Natural killer cell (primary cell): ENCODE data around the gene PPP2R1A. TPM values are rescaled to one million over a fixed set of nuclear protein-coding genes. Genes with fewer than 3 reads are reported as not detected.

Experiments used
- ATAC-seq, 3 donors: fragments of 150-1000 bp in 2 of 3; fragments of 200-7000 bp in 1 of 3; cut with Tn5 transposase; 1 replicate in 1 of 3; 2 replicates in 2 of 3; pipeline ENCODE4 v1.10.0; 2021; ENCODE audit warnings: mild to moderate bottlenecking in 2 of 3, moderate library complexity in 2 of 3
- DNase-seq, 2 donors: peaks; one replicate each; pipeline versions ENCODE4 v3.0.0 to v3.0.0-alpha.2; 2013 to 2021; ENCODE audit warnings: mixed read lengths in 1 of 2
- H3K27ac ChIP-seq: one replicate; pipeline ENCODE4 v1.5.1; 2013; ENCODE audit warnings: mild to moderate bottlenecking, low read length
- H3K27me3 ChIP-seq: one replicate; pipeline ENCODE4 v1.6.1; 2013; ENCODE audit warnings: low read length; ENCODE audit not compliant: control insufficient read depth, insufficient read depth
- H3K36me3 ChIP-seq: one replicate; pipeline ENCODE4 v1.6.1; 2013; ENCODE audit warnings: low read length; ENCODE audit not compliant: control insufficient read depth, insufficient read depth
- H3K4me1 ChIP-seq: one replicate; pipeline ENCODE4 v1.6.1; 2013; ENCODE audit warnings: low read length; ENCODE audit not compliant: control insufficient read depth, insufficient read depth
- H3K4me3 ChIP-seq: one replicate; pipeline ENCODE4 v1.5.1; 2013; ENCODE audit warnings: low read length
- H3K9me3 ChIP-seq: one replicate; pipeline ENCODE4 v1.6.1; 2013; ENCODE audit warnings: low read length; ENCODE audit not compliant: control insufficient read depth, insufficient read depth
- H3K27ac Mint-ChIP-seq, 2 donors: one replicate each; pipeline ENCODE4 v1.8.0; 2022; ENCODE audit warnings: mild to moderate bottlenecking in 2 of 2, mixed read lengths in 2 of 2, moderate library complexity in 1 of 2
- H3K27me3 Mint-ChIP-seq, 2 donors: one replicate each; pipeline ENCODE4 v1.8.0; 2022; ENCODE audit warnings: low read depth in 2 of 2, mixed read lengths in 2 of 2
- H3K36me3 Mint-ChIP-seq: one replicate; pipeline ENCODE4 v1.8.0; 2022; ENCODE audit warnings: mixed read lengths
- H3K4me1 Mint-ChIP-seq, 2 donors: one replicate each; pipeline ENCODE4 v1.8.0; 2022; ENCODE audit warnings: mixed read lengths in 2 of 2
- H3K4me3 Mint-ChIP-seq: one replicate; pipeline ENCODE4 v1.8.0; 2022; ENCODE audit warnings: mild to moderate bottlenecking, moderate library complexity, mixed read lengths
- H3K9me3 Mint-ChIP-seq, 2 donors: one replicate each; pipeline ENCODE4 v1.8.0; 2022; ENCODE audit warnings: mixed read lengths in 2 of 2
- WGBS: methylation state at CpG from one replicate; pipeline ENCODE4 v1.1.7; 2013; ENCODE audit warnings: missing lambda C conversion rate; ENCODE audit not compliant: insufficient coverage; 5-methylcytosine and 5-hydroxymethylcytosine counted together
- intact Hi-C: fragments of 100-400 bp; cut with micrococcal nuclease; formaldehyde crosslinking; loops from one replicate; pipeline ENCODE4 v1.14.2; 2022
- total RNA-seq, 4 donors: library from RNA; stranded (reverse); fragments of 120-200 nt in 1 of 4; gene quantifications; one replicate each; pipeline versions ENCODE4 v1.2.3 to v1.2.4, GENCODE V29; 2013 to 2022
- TF ChIP-seq, protein P1 (sequence below): fragments of 200-600 bp; IDR thresholded peaks from one replicate; pipeline ENCODE4 v1.8.0; 2022; ENCODE audit warnings: antibody characterized with exemption

The PPP2R1A gene
- total RNA-seq, 3 donors from 2014 or later (not counting 1 experiment from before 2014, with no cell fraction given) = 221 to 256 (median 232) TPM

DNA sequence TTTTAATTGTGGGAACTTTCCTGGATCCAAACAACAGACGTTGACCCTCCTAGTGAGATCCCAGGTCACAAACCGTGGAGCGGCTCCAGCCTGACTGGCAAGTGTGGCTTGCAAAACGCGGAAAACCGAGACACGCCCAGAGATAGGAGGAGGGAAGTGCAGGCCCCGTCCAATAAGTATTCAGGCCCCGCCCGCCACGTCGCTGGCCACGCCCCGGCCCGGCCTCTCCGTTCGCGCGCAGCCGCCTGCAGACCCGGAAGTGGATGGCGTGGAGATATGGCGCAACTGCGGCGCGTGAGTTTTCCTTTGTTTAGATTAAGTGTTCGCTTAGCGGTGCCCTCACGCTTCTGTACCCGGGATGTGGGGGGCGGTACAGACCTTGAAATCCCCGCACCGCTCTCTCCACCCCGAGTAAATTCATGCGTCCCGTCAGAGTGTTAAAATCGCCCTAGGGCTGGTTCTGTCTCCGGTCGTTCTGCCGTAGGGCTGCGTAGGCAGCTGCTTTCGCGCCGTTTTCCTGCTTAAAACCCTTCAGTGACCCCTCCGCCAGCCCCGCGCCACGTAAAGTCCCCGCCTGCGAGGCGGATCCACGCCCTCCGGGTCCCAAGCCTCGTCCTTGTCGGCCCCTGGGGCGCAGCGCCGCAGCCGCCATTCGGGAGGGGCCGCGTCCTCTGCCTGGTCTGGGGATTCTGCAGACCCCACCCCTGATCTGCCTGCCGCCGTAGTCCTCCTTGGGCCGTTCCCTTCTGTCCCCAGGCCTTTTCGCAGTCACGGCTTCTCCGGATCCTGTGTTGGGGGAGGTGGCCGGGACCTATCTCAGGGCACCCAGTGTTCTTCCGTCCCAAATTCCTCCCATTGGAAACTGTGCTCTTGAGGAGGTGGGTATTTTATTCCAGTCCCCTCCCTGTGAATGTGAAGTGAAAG is 79.7 kb downstream of the PPP2R1A start, which contains the start of gene ZNF766:
TSS of gene ZNF766 (plus strand) at position 250 of the 924 bp plus-strand sequence. CDS start at position 277, 27 bp downstream.
- H3K36me3 ChIP-seq = peaks cover 5% of the 10 kb centered on the region
- H3K27me3 ChIP-seq = no peaks in the 10 kb centered on the region
- ATAC-seq (peak; percentile 98 to 100 (median 98)), DNase-seq (peak; percentile 96 to 98)
- H3K4me3 ChIP-seq = peak within 1 kb of the TSS; percentile 98
- intact Hi-C loops = loop anchor here (2.0 kb wide), 1 partner anchor 27 kb away; the partner anchor contains the start of gene ZNF480
- H3K27ac ChIP-seq = peak within 1 kb of the TSS; percentile 98
- H3K36me3 Mint-ChIP-seq = no peaks in the 10 kb centered on the region
- no peaks in the 10 kb centered on the region for H3K27me3 Mint-ChIP-seq
- H3K9me3 ChIP-seq = no peaks in the 10 kb centered on the region
- TF ChIP-seq, protein P1, sequence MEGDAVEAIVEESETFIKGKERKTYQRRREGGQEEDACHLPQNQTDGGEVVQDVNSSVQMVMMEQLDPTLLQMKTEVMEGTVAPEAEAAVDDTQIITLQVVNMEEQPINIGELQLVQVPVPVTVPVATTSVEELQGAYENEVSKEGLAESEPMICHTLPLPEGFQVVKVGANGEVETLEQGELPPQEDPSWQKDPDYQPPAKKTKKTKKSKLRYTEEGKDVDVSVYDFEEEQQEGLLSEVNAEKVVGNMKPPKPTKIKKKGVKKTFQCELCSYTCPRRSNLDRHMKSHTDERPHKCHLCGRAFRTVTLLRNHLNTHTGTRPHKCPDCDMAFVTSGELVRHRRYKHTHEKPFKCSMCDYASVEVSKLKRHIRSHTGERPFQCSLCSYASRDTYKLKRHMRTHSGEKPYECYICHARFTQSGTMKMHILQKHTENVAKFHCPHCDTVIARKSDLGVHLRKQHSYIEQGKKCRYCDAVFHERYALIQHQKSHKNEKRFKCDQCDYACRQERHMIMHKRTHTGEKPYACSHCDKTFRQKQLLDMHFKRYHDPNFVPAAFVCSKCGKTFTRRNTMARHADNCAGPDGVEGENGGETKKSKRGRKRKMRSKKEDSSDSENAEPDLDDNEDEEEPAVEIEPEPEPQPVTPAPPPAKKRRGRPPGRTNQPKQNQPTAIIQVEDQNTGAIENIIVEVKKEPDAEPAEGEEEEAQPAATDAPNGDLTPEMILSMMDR = no peak
- WGBS = 0% methylated on average over 68 of the region's 70 CpGs
- H3K9me3 Mint-ChIP-seq = no peaks in the 10 kb centered on the region
- H3K27ac Mint-ChIP-seq = peak within 1 kb of the TSS; percentile 89
- H3K4me3 Mint-ChIP-seq = peak within 1 kb of the TSS; percentile 98
- H3K4me1 Mint-ChIP-seq = peaks cover 39 to 40% of the 10 kb centered on the region in 2 donors
- H3K4me1 ChIP-seq = peaks cover 19% of the 10 kb centered on the region

- intact Hi-C loops = loop anchor here (2.0 kb wide), 1 partner anchor 26 kb away; the partner anchor contains the start of gene ZNF480
- WGBS = 17% methylated on average over 11 of the region's 11 CpGs
- H3K4me1 Mint-ChIP-seq = peaks cover 45 to 46% of the 10 kb centered on the region in 2 donors
- Histone ChIP-seq H3K27ac (peak overlapping the region; percentile 98), H3K4me1 (peaks cover 19% of the 10 kb centered on the region), H3K36me3 (peaks cover 5% of the 10 kb centered on the region), H3K9me3 (no peaks in the 10 kb centered on the region), H3K4me3 (peak overlapping the region; percentile 98), H3K27me3 (no peaks in the 10 kb centered on the region)
- ATAC-seq (no peak), DNase-seq (peak; percentile 21 to 39)
- H3K9me3 Mint-ChIP-seq = no peaks in the 10 kb centered on the region
- peak overlapping the region; percentile 98 for H3K4me3 Mint-ChIP-seq
- H3K36me3 Mint-ChIP-seq = no peaks in the 10 kb centered on the region
- H3K27ac Mint-ChIP-seq = peak overlapping the region; percentile 89
- H3K27me3 Mint-ChIP-seq = no peaks in the 10 kb centered on the region
- TF ChIP-seq, protein P1 = no peak
Observed at GRCh38 chr19:52270266-52270885, 80.5 kb downstream of the PPP2R1A start.

GRCh38 chr19:52273301-52273700 is 83.4 kb downstream of the PPP2R1A start:
- no peak for ATAC-seq
- no peaks in the 10 kb centered on the region for H3K27me3 ChIP-seq
- 98% methylated on average over 2 of the region's 2 CpGs for WGBS
- Mint-ChIP-seq H3K4me3 (no peak overlapping the region), H3K9me3 (no peaks in the 10 kb centered on the region), H3K27me3 (no peaks in the 10 kb centered on the region), H3K36me3 (no peaks in the 10 kb centered on the region), H3K4me1 (peaks cover 56 to 64% of the 10 kb centered on the region in 2 donors), H3K27ac (peak overlapping the region; percentile 2 to 19)
- DNase-seq = no peak
- peaks cover 19% of the 10 kb centered on the region for H3K4me1 ChIP-seq
- intact Hi-C loops = no loop called here
- TF ChIP-seq, protein P1 = no peak
- H3K9me3 ChIP-seq = peaks cover 3% of the 10 kb centered on the region
- H3K4me3 ChIP-seq = no peak overlapping the region
- H3K27ac ChIP-seq = no peak overlapping the region
- H3K36me3 ChIP-seq = peaks cover 5% of the 10 kb centered on the region
